ENCODE measurements around the gene OR8B4.
"Not testable (repeated sequence)": the region's sequence is repeated elsewhere in the genome, so short reads cannot be mapped to it uniquely, and the experiment has no call there.

The OR8B4 gene

GRCh38 chr11:124405581-124405980, 19.1 kb downstream of the OR8B4 start:
- DNase-seq = no peak

GRCh38 chr11:124403186-124403585, 21.5 kb downstream of the OR8B4 start:
- DNase-seq = not testable (repeated sequence)

- peak; percentile 90 for DNase-seq
Measured at GRCh38 chr11:124402326-124402922, 22.2 kb downstream of the OR8B4 start.

DNA sequence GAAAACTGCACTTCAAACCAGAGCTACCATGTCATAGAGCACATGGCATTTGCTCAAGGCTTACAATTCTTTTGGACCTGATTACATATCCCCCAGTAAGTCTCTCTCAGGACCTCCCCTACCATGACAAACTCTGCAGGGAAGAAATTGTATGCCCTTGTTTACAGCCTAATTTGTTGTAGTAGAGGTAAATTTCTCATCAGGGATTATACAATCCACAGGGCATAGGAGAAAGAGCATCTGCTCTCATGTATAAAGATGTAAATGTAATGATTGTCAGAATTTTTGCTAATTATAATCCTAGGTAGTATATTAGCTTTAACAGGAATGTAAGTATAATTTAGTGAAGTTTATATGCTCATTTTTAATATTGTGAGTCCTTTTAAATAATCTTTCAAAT, 25.7 kb downstream of the OR8B4 start, which contains the start of gene OR8B3:
TSS of gene OR8B3 (minus strand) at position 101 of the 400 bp plus-strand sequence. CDS start 1,673 bp downstream, outside the sequence.
- DNase-seq = no peak

GRCh38 chr11:124396847-124397246, 27.8 kb downstream of the OR8B4 start:
- peak; percentile 63 for DNase-seq

GRCh38 chr11:124394408-124394807, 30.3 kb downstream of the OR8B4 start:
- DNase-seq = peak; percentile 84

DNA sequence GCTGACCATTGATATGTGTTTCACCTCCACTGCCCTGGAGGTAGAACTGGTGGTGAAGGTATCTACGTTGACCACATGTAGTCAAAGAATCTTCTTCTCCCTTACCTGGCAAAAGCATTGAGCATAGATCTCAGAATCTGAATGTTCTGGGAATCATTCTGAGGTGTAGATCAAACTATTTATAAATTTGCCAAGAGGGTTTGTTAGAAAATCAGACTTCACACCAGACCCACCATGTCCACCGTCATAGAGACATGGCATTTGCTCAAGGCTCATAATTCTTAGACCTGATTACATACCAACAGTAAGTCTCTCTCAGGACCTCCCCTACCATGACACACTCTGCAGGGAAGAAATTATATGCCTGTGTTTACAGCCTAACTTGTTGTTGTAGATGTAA, 40.3 kb downstream of the OR8B4 start, which contains the start of gene OR8B2:
TSS of gene OR8B2 (minus strand) at position 101 of the 400 bp plus-strand sequence. CDS start 1,156 bp downstream, outside the sequence.
- DNase-seq = no peak

DNA sequence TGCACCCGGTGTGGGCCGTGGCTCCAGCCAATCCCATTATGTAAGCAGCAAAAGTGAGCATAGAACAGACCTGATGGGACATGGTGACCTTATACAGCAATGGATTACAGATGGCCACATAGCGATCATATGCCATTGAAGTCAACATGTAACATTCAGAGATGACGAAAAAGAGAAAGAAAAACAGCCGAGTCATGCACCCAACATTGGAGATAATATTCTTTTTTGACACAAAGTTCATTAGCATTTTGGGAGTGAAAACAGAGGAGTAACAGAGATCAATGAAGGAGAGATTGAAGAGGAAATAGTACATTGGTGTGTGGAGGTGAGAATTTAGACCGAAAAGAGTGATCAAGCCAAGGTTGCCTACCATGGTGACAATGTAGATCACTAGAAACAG, 41.8 kb downstream of the OR8B4 start:
- DNase-seq = peak; percentile 36

DNA sequence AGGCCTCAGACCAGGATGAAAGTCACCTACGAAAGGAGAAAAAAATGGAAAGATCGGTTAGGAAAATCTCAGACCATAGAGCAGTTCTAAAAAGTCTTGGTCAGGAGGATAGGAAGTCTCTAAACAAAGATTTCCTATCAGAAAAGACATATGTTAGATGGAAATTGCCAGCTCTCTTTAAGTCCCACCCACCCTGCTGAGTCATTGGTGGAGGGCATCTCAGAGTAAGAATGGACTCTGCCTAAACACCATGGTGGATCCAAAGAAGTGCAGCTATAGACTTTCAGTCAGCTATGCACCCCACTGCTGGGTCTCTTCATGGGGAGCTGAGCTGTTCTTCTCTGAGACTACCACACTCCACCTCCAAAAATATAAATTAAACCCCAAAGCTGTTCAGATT, 44.1 kb downstream of the OR8B4 start:
- peak; percentile 90 for DNase-seq

DNA sequence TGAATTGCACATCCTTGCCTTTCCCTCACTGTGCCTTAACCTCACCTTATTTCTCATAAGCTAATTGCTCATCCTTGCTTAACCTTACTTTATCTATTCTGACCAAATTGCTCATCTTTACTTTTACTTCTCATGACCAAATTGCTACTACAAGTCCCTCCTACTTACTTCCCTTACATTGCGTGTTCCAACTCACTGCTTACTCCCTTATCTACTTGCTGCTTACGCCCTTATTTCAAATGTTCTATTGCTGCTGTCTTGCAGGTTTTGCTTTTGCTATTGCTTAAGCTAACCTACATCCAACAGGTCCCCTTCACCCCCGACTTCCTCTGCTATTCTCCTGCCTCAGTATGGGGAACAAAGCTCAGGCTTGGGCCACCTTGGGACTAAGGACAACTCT, 48.4 kb downstream of the OR8B4 start:
- peak; percentile 94 for DNase-seq
